Hepatocyte (in vitro differentiated cells): ENCODE results near the gene SRY. TPM values are rescaled to one million over a fixed set of nuclear protein-coding genes. Genes with fewer than 3 reads are reported as not detected.

Source experiments
- DNase-seq: peaks from one replicate; pipeline ENCODE4 v3.0.0-alpha.2; 2016; ENCODE audit warnings: low spot score
- H2AFZ ChIP-seq: fragments of 200-600 bp; sonication (generic); 2 replicates; pipeline ENCODE4 v1.6.0; 2016; ENCODE audit warnings: antibody characterized with exemption, mild to moderate bottlenecking
- H3K27ac ChIP-seq: fragments of 200-600 bp; sonication (generic); 2 replicates; pipeline ENCODE4 v1.5.1; 2016; ENCODE audit warnings: mild to moderate bottlenecking
- H3K27me3 ChIP-seq: fragments of 200-600 bp; sonication (generic); 2 replicates; pipeline ENCODE4 v1.6.1; 2016
- H3K36me3 ChIP-seq: fragments of 200-600 bp; sonication (generic); replicated peaks from 2 replicates; pipeline ENCODE4 v1.5.1; 2016; ENCODE audit warnings: low read depth; ENCODE audit not compliant: insufficient read depth
- H3K4me1 ChIP-seq: fragments of 200-600 bp; sonication (generic); 2 replicates; pipeline ENCODE4 v1.5.1; 2016; ENCODE audit warnings: mild to moderate bottlenecking, moderate library complexity; ENCODE audit not compliant: insufficient read depth
- H3K4me2 ChIP-seq: fragments of 200-600 bp; sonication (generic); 2 replicates; pipeline ENCODE4 v1.6.0; 2016
- H3K4me3 ChIP-seq: fragments of 200-600 bp; sonication (generic); 2 replicates; pipeline ENCODE4 v1.5.1; 2016; ENCODE audit warnings: mild to moderate bottlenecking
- H3K79me2 ChIP-seq: fragments of 200-600 bp; sonication (generic); 2 replicates; pipeline ENCODE4 v1.6.0; 2017; ENCODE audit warnings: mild to moderate bottlenecking
- H3K9me2 ChIP-seq: fragments of 200-600 bp; sonication (generic); replicated peaks from 2 replicates; pipeline ENCODE4 v1.6.0; 2017; ENCODE audit warnings: mild to moderate bottlenecking; ENCODE audit not compliant: insufficient read depth
- H3K9me3 ChIP-seq: fragments of 200-600 bp; sonication (generic); 2 replicates; pipeline ENCODE4 v1.5.1; 2016; ENCODE audit warnings: low read depth, mild to moderate bottlenecking
- H4K20me1 ChIP-seq: fragments of 200-600 bp; sonication (generic); 2 replicates; pipeline ENCODE4 v1.6.0; 2016; ENCODE audit warnings: mild to moderate bottlenecking; ENCODE audit not compliant: insufficient read depth, poor library complexity, severe bottlenecking
- CTCF ChIP-seq: fragments of 200-600 bp; sonication (generic); IDR thresholded peaks from 2 replicates; pipeline ENCODE4 v1.5.1; 2016; ENCODE audit warnings: antibody characterized with exemption, mild to moderate bottlenecking; ENCODE audit not compliant: poor library complexity
- EZH2 ChIP-seq: fragments of 200-600 bp; sonication (generic); IDR thresholded peaks from 2 replicates; pipeline ENCODE4 v1.6.1; 2016; ENCODE audit warnings: antibody characterized with exemption, mild to moderate bottlenecking, borderline replicate concordance
- EZH2phosphoT487 ChIP-seq: fragments of 200-600 bp; sonication (generic); IDR thresholded peaks from one replicate; pipeline ENCODE4 v1.6.1; 2018; ENCODE audit warnings: antibody characterized with exemption, mild to moderate bottlenecking, low read depth, moderate library complexity; ENCODE audit not compliant: unreplicated experiment, severe bottlenecking
- WGBS: methylation state at CpG from one replicate; pipeline ENCODE4 v1.1.6; 2016; ENCODE audit warnings: low lambda C conversion rate; ENCODE audit errors: missing lambda C conversion rate; 5-methylcytosine and 5-hydroxymethylcytosine counted together
- polyA plus RNA-seq: library from polyadenylated mRNA; unstranded; fragments of >200 nt; fragmentation: Nextera tagmentation; extraction: Ambion mirVana; gene quantifications from 2 replicates; pipeline ENCODE4 v1.2.1, GENCODE V29; 2016
- small RNA-seq: library from RNA; depleted of rRNA; stranded (forward); fragments of <200 nt; gene quantifications from one replicate; pipeline ENCODE3, GENCODE V24; 2014
- total RNA-seq: library from RNA; depleted of rRNA; stranded (reverse); fragments of >200 nt; gene quantifications from 2 replicates; pipeline ENCODE4 v1.2.3, GENCODE V29; 2014

Gene SRY
- total and polyA plus RNA-seq, 2 experiments from 2014 or later, result not detected

GRCh38 chrY:2796977-2797523 lies 9.6 kb upstream of the SRY start:
- DNase-seq, result no peak
- Histone ChIP-seq H3K4me3 (no peak overlapping the region), H2AFZ (no peak overlapping the region), H3K36me3 (no peaks in the 10 kb centered on the region), H4K20me1 (no peaks in the 10 kb centered on the region), H3K9me3 (no peaks in the 10 kb centered on the region), H3K9me2 (no peaks in the 10 kb centered on the region), H3K27ac (no peak overlapping the region), H3K4me1 (no peaks in the 10 kb centered on the region), H3K79me2 (no peaks in the 10 kb centered on the region), H3K4me2 (no peak overlapping the region), H3K27me3 (no peaks in the 10 kb centered on the region)
- no peak for TF ChIP-seq EZH2
- TF ChIP-seq EZH2phosphoT487, result no peak
- TF ChIP-seq CTCF, result no peak
- no CpG with 5 or more reads among the region's 7 CpGs for WGBS

GRCh38 chrY:2789756-2790155 lies 2.3 kb upstream of the SRY start:
- H3K4me2 ChIP-seq, result no peak overlapping the region
- H3K9me2 ChIP-seq, result no peaks in the 10 kb centered on the region
- no peaks in the 10 kb centered on the region for H3K4me1 ChIP-seq
- H3K9me3 ChIP-seq, result no peaks in the 10 kb centered on the region
- H3K27ac ChIP-seq, result no peak overlapping the region
- WGBS, result no CpG with 5 or more reads among the region's 33 CpGs
- no peaks in the 10 kb centered on the region for H3K79me2 ChIP-seq
- H2AFZ ChIP-seq, result no peak overlapping the region
- H3K36me3 ChIP-seq, result no peaks in the 10 kb centered on the region
- H3K27me3 ChIP-seq, result no peaks in the 10 kb centered on the region
- TF ChIP-seq EZH2phosphoT487, result no peak
- TF ChIP-seq EZH2, result no peak
- TF ChIP-seq CTCF, result no peak
- H3K4me3 ChIP-seq, result no peak overlapping the region
- no peaks in the 10 kb centered on the region for H4K20me1 ChIP-seq
- no peak for DNase-seq

GRCh38 chrY:2786876-2787512 lies 488 bp downstream of the SRY start:
- Histone ChIP-seq H2AFZ (no peak overlapping the region), H3K4me2 (no peak overlapping the region), H3K36me3 (no peaks in the 10 kb centered on the region), H3K4me3 (no peak overlapping the region), H3K4me1 (no peaks in the 10 kb centered on the region), H3K79me2 (no peaks in the 10 kb centered on the region), H3K9me3 (no peaks in the 10 kb centered on the region), H3K9me2 (no peaks in the 10 kb centered on the region), H4K20me1 (no peaks in the 10 kb centered on the region), H3K27ac (no peak overlapping the region), H3K27me3 (no peaks in the 10 kb centered on the region)
- TF ChIP-seq CTCF (no peak), EZH2 (no peak), EZH2phosphoT487 (no peak)
- no CpG with 5 or more reads among the region's 28 CpGs for WGBS
- DNase-seq, result no peak

Small RNAs within 50 kb of the gene (small RNA-seq; reads per million reads assigned to genes)
- not detected for gene RNU6-1334P
- gene TOMM22P2, result not detected

Other genes starting within 250 kb of the SRY start
- not detected in 2 replicates for gene RPS4Y1, start 53.9 kb upstream of the SRY start, total RNA-seq
- gene RPS4Y1, start 53.9 kb upstream of the SRY start, polyA plus RNA-seq, result not detected in 2 replicates
- not detected in 2 replicates for gene ZFY, start 147.7 kb upstream of the SRY start, total RNA-seq
- gene ZFY, start 147.7 kb upstream of the SRY start, polyA plus RNA-seq, result not detected in 2 replicates